Fibroblast of the aortic adventitia (primary cell): Measurements from ENCODE around the gene ACTL10. TPM values are rescaled to one million over a fixed set of nuclear protein-coding genes. Genes with fewer than 3 reads are reported as not detected.

Experiments used
- DNase-seq: peaks from one replicate; pipeline ENCODE4 v3.0.0-alpha.2; 2010; ENCODE audit warnings: low read depth
- H3K4me3 ChIP-seq: 2 replicates; pipeline ENCODE4 v1.5.1; 2011; ENCODE audit warnings: low read depth, mild to moderate bottlenecking, control low read depth, low read length, moderate library complexity
- CTCF ChIP-seq: IDR thresholded peaks from 2 replicates; pipeline ENCODE4 v1.5.1; 2011; ENCODE audit warnings: mild to moderate bottlenecking, low read length, control low read depth, inconsistent platforms; ENCODE audit not compliant: insufficient read depth
- total RNA-seq: library from RNA; depleted of rRNA; stranded (reverse); fragments of >200 nt; gene quantifications from 2 replicates; pipeline ENCODE4 v1.2.3, GENCODE V29; 2012; ENCODE audit warnings: low replicate concordance

ACTL10 gene
- total RNA-seq, 1 donor: 2.2 TPM

- DNase-seq: no peak
- no peak overlapping the region for H3K4me3 ChIP-seq
- TF ChIP-seq CTCF: no peak
Measured at GRCh38 chr20:33709905-33710541, 43.3 kb downstream of the ACTL10 start.

GRCh38 chr20:33710681-33711445 lies 44.1 kb downstream of the ACTL10 start:
- no peak overlapping the region for H3K4me3 ChIP-seq
- no peak for DNase-seq
- TF ChIP-seq CTCF: no peak

GRCh38 chr20:33711446-33711738 lies 44.6 kb downstream of the ACTL10 start:
- TF ChIP-seq CTCF: no peak
- no peak overlapping the region for H3K4me3 ChIP-seq
- DNase-seq: no peak

GRCh38 chr20:33713865-33714367 lies 47.2 kb downstream of the ACTL10 start:
- no peak for TF ChIP-seq CTCF
- no peak overlapping the region for H3K4me3 ChIP-seq
- no peak for DNase-seq

- TF ChIP-seq CTCF: no peak
- no peak for DNase-seq
- H3K4me3 ChIP-seq: no peak overlapping the region
Measured at GRCh38 chr20:33716498-33716897, 49.8 kb downstream of the ACTL10 start.

Other genes starting within 250 kb of the ACTL10 start
- 25.7 and 28.6 TPM in 2 replicates for gene SNTA1, start 223.2 kb upstream of the ACTL10 start, total RNA-seq
- 7.6 and 11.7 TPM in 2 replicates for gene CBFA2T2, start 176.8 kb upstream of the ACTL10 start, total RNA-seq
- 0.16 and 0.18 TPM in 2 replicates for gene C20orf144, start 4.6 kb upstream of the ACTL10 start, total RNA-seq
- gene NECAB3, start 7.5 kb downstream of the ACTL10 start, total RNA-seq: 17.6 and 23.6 TPM in 2 replicates
- gene E2F1, start 19.4 kb downstream of the ACTL10 start, total RNA-seq: 0.74 and 23.7 TPM in 2 replicates
- 2.7 and 7.6 TPM in 2 replicates for gene PXMP4, start 53.4 kb downstream of the ACTL10 start, total RNA-seq
- gene ZNF341, start 65.1 kb downstream of the ACTL10 start, total RNA-seq: 0.90 and 1.5 TPM in 2 replicates
- gene CHMP4B, start 144.4 kb downstream of the ACTL10 start, total RNA-seq: 43.7 and 54.8 TPM in 2 replicates